ENCODE results near the gene TXNRD1.
"Not testable (repeated sequence)": the region's sequence is repeated elsewhere in the genome, so short reads cannot be mapped to it uniquely, and the experiment has no call there.

The TXNRD1 gene

GRCh38 chr12:104215638-104216297 is at the start of gene TXNRD1:
TXNRD1 (plus strand) TSS chr12:104215779; CDS start chr12:104215803, 24 bp downstream.
- DNase-seq (ENCODE audit: low spot score), result peak; percentile 86

GRCh38 chr12:104165801-104166200 is 49.8 kb upstream of the TXNRD1 start:
- no peak for DNase-seq (ENCODE audit: low spot score)

- no peak for DNase-seq (ENCODE audit: low spot score)
Observed at GRCh38 chr12:104166465-104166864, 49.1 kb upstream of the TXNRD1 start.

- DNase-seq (ENCODE audit: low spot score), result no peak
Observed at GRCh38 chr12:104167519-104168458, 47.8 kb upstream of the TXNRD1 start.

GRCh38 chr12:104168596-104168995 is 47.0 kb upstream of the TXNRD1 start:
- no peak for DNase-seq (ENCODE audit: low spot score)

GRCh38 chr12:104171785-104172569 is 43.6 kb upstream of the TXNRD1 start:
- DNase-seq (ENCODE audit: low spot score), result no peak

GRCh38 chr12:104172570-104172947 is 43.0 kb upstream of the TXNRD1 start:
- DNase-seq (ENCODE audit: low spot score), result no peak

GRCh38 chr12:104173804-104174203 is 41.8 kb upstream of the TXNRD1 start:
- not testable (repeated sequence) for DNase-seq (ENCODE audit: low spot score)

- DNase-seq (ENCODE audit: low spot score), result no peak
Observed at GRCh38 chr12:104175726-104176247, 39.8 kb upstream of the TXNRD1 start.

- no peak for DNase-seq (ENCODE audit: low spot score)
Observed at GRCh38 chr12:104177336-104177662, 38.3 kb upstream of the TXNRD1 start.

- DNase-seq (ENCODE audit: low spot score), result no peak
Observed at GRCh38 chr12:104177663-104178501, 37.7 kb upstream of the TXNRD1 start.

- no peak for DNase-seq (ENCODE audit: low spot score)
Observed at GRCh38 chr12:104180374-104180773, 35.2 kb upstream of the TXNRD1 start.

GRCh38 chr12:104181313-104181712 is 34.3 kb upstream of the TXNRD1 start:
- no peak for DNase-seq (ENCODE audit: low spot score)

GRCh38 chr12:104182144-104182543 is 33.4 kb upstream of the TXNRD1 start:
- DNase-seq (ENCODE audit: low spot score), result no peak

- no peak for DNase-seq (ENCODE audit: low spot score)
Observed at GRCh38 chr12:104182621-104183378, 32.8 kb upstream of the TXNRD1 start.

- DNase-seq (ENCODE audit: low spot score), result no peak
Observed at GRCh38 chr12:104183443-104183842, 32.1 kb upstream of the TXNRD1 start.

GRCh38 chr12:104187446-104188155 is 28.0 kb upstream of the TXNRD1 start:
- DNase-seq (ENCODE audit: low spot score), result no peak

- no peak for DNase-seq (ENCODE audit: low spot score)
Observed at GRCh38 chr12:104188534-104188933, 27.0 kb upstream of the TXNRD1 start.

GRCh38 chr12:104189915-104190555 is 25.5 kb upstream of the TXNRD1 start:
- no peak for DNase-seq (ENCODE audit: low spot score)
